ENCODE measurements around the gene SPPL2B. TPM values are rescaled to one million over a fixed set of nuclear protein-coding genes. Genes with fewer than 3 reads are reported as not detected.

SPPL2B gene
- total RNA-seq, 1 donor from 2014 or later = 119 TPM

DNA sequence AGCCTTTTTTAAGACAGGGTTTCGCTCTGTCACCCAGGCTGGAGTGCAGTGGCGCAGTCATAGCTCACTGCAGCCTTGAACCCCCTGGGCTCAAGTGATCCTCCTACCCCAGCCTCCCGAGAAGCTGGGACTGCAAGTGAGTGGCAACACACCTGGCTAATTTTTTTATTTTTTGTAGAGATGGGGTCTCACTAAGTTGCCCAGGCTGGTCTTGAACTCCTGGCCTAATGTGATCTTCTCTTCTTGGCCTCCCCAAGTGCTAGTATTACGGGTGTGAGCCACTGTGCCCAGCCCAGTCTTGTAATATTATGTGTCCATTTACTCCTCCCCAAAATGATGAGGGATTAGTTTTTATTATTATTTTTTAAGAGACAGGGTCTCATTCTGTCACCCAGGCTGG is 17.4 kb upstream of the SPPL2B start:
- Mint-ChIP-seq H3K36me3 (ENCODE audit: low read depth) (peaks cover 4% of the 10 kb centered on the region), H3K27me3 (ENCODE audit: low read depth) (peaks cover 56% of the 10 kb centered on the region), H3K27ac (ENCODE audit: unreplicated experiment) (no peak overlapping the region), H3K4me1 (peaks cover 9% of the 10 kb centered on the region), H3K9me3 (peaks cover 5% of the 10 kb centered on the region), H3K4me3 (no peak overlapping the region)
- no peak for TF ChIP-seq CTCF (conservative IDR thresholded peaks at IDR 0.05)
- DNase-seq (ENCODE audit: low read depth, low spot score) = no peak

DNA sequence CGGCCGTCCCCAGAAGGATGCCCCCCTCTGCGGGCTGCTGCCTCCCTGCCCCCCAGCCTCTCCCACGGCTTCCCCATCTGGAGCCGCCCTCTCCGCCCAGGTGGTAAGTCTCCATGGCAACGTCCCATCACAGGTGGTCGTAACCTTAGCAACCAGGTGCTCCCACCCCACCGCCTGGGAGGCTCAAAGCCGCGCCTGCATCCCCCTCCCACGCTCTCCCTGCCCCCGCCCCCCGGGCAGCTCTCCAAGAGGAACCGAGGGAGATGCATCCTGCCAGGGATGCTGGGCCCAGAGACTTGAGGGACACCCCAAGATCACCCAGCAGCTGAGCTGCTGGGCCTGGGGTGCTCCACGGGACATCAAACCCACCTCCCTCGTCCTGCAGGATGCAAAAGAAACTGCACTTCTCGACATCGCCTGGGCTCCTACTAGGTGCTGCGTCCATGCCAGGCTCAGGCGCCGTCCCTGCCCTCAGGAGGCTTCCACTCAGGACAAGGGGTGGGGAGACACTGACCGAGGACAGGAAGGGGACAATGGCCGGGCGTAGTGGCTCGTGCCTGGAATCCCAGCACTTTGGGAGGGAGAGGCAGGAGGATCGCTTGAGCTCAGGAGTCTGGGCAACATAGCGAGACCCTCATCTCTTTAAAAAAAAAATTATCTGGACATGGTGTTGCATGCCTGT is 15.5 kb upstream of the SPPL2B start:
- Mint-ChIP-seq H3K27ac (ENCODE audit: unreplicated experiment) (no peak overlapping the region), H3K9me3 (peaks cover 5% of the 10 kb centered on the region), H3K36me3 (ENCODE audit: low read depth) (peaks cover 4% of the 10 kb centered on the region), H3K4me3 (no peak overlapping the region), H3K4me1 (peaks cover 9% of the 10 kb centered on the region), H3K27me3 (ENCODE audit: low read depth) (peaks cover 45% of the 10 kb centered on the region)
- DNase-seq (ENCODE audit: low read depth, low spot score) = no peak
- no peak for TF ChIP-seq CTCF (conservative IDR thresholded peaks at IDR 0.05)

DNA sequence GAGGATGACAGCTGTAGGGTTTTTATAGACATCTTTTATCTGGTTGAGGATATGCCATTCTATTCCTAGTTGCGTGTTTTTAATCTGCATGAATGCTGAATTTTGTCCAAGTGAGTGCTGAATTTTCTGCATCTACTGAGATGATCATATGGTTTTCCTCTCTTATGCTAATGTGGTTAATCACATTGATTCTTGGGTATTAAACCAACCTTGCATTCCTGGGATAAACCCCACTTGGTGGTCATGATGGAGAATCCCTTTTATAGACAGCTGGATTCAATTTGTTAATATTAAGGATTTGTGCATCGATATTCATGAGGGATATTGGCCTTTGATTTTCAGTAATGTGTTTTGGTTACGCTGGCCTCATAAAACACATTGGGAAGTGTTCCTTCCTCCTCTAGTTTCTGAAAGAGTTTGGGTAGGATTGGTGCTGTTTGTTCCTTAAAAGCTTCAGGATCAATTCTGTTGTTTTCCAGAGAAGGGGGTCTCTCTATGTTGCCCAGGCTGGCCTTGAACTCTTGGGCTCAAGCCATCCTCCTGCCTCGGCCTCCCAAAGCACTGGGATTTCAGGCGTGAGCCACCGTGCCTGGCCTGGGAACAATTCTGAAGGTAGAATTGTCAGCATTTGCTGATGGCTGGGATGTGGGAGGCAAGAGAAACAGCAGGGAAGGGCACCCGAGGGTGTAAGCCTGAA is 13.2 kb upstream of the SPPL2B start:
- peaks cover 4% of the 10 kb centered on the region for H3K36me3 Mint-ChIP-seq (ENCODE audit: low read depth)

GRCh38 chr19:2315818-2316353 is 12.6 kb upstream of the SPPL2B start:
- peak; percentile 64 for TF ChIP-seq CTCF (conservative IDR thresholded peaks at IDR 0.05)
- DNase-seq (ENCODE audit: low read depth, low spot score) = peak; percentile 75
- Mint-ChIP-seq H3K4me3 (peak overlapping the region; percentile 38), H3K4me1 (peaks cover 5% of the 10 kb centered on the region), H3K9me3 (peaks cover 5% of the 10 kb centered on the region), H3K27me3 (ENCODE audit: low read depth) (peaks cover 21% of the 10 kb centered on the region), H3K27ac (ENCODE audit: unreplicated experiment) (peak overlapping the region; percentile 71), H3K36me3 (ENCODE audit: low read depth) (peaks cover 4% of the 10 kb centered on the region)

More for the DNA sequence above, 13.2 kb upstream of the SPPL2B start:
- TF ChIP-seq CTCF (conservative IDR thresholded peaks at IDR 0.05) = no peak
- DNase-seq (ENCODE audit: low read depth, low spot score) = no peak
- Mint-ChIP-seq H3K4me3 (no peak overlapping the region), H3K4me1 (peaks cover 5% of the 10 kb centered on the region), H3K27me3 (ENCODE audit: low read depth) (peaks cover 25% of the 10 kb centered on the region), H3K27ac (ENCODE audit: unreplicated experiment) (peak overlapping the region; percentile 62), H3K9me3 (peaks cover 5% of the 10 kb centered on the region)

- DNase-seq (ENCODE audit: low read depth, low spot score) = no peak
- Mint-ChIP-seq H3K4me1 (peaks cover 5% of the 10 kb centered on the region), H3K9me3 (peaks cover 5% of the 10 kb centered on the region), H3K4me3 (no peak overlapping the region), H3K36me3 (ENCODE audit: low read depth) (peaks cover 4% of the 10 kb centered on the region), H3K27ac (ENCODE audit: unreplicated experiment) (no peak overlapping the region), H3K27me3 (ENCODE audit: low read depth) (peaks cover 17% of the 10 kb centered on the region)
- no peak for TF ChIP-seq CTCF (conservative IDR thresholded peaks at IDR 0.05)
These were observed 11.2 kb upstream of the SPPL2B start for GRCh38 chr19:2317300-2317699.

Data from neural crest cell (in vitro differentiated cells).